GM12878 (cell line): ENCODE measurements around the gene LAMB4. TPM values are rescaled to one million over a fixed set of nuclear protein-coding genes. Genes with fewer than 3 reads are reported as not detected.

Experiments
- ATAC-seq: fragments of 200-7000 bp; cut with Tn5 transposase; 3 replicates; pipeline ENCODE4 v1.9.1; 2020; ENCODE audit warnings: mild to moderate bottlenecking, moderate library complexity
- BruUV-seq: library from RNA; stranded (reverse); fragments of 400-500 nt; replicated peaks from 2 replicates; lab custom pipeline; 2021; lab: Mats Ljungman, UMichigan
- CTCF ChIA-PET: fragments of 300-600 bp; sonication (Branson Sonifier 250); formaldehyde crosslinking; extraction: SDS; loops from one replicate; lab custom pipeline; 2021; ENCODE audit warnings: inconsistent platforms; lab: Yijun Ruan, JAX
- POLR2A ChIA-PET: fragments of 350-600 bp; formaldehyde crosslinking; extraction: SDS; loops from one replicate; lab custom pipeline; 2021; ENCODE audit warnings: inconsistent platforms; lab: Charles Lee
- RAD21 ChIA-PET: fragments of 300-600 bp; sonication (Branson Sonifier 250); formaldehyde crosslinking; loops from one replicate; lab custom pipeline; 2023; ENCODE audit warnings: antibody characterized with exemption; ENCODE audit not compliant: unreplicated experiment; lab: Charles Lee
- SMC1A ChIA-PET: fragments of 300-600 bp; sonication (Branson Sonifier 250); formaldehyde crosslinking; loops from one replicate; lab custom pipeline; 2023; ENCODE audit not compliant: unreplicated experiment, uncharacterized antibody; lab: Charles Lee
- DNase-seq: peaks from one replicate; pipeline ENCODE4 v3.0.0-alpha.2; 2011; ENCODE audit warnings: low read depth, low spot score
- FAIRE-seq: peaks from 3 replicates; lab custom pipeline; 2011; peaks lifted over from hg19 to GRCh38; lab: Jason Lieb, UNC
- H2AFZ ChIP-seq: 2 replicates; pipeline ENCODE4 v1.6.0; 2011; ENCODE audit warnings: low read depth, low read length, control low read depth; ENCODE audit not compliant: control insufficient read depth
- H3K27ac ChIP-seq: 2 replicates; pipeline ENCODE4 v1.5.1; 2011; ENCODE audit warnings: control low read depth; ENCODE audit not compliant: control insufficient read depth, insufficient read depth
- H3K27me3 ChIP-seq, 2 experiments: replicated peaks in 1 of 2; 2 replicates each; pipeline versions ENCODE4 v1.6.0 to v1.6.1; 2011; ENCODE audit warnings: low read length in 1 of 2; ENCODE audit not compliant: control insufficient read depth in 2 of 2, insufficient read depth in 2 of 2
- H3K36me3 ChIP-seq, 2 experiments: 2 replicates each; pipeline ENCODE4 v1.5.1; 2011; ENCODE audit warnings: low read length in 1 of 2; ENCODE audit not compliant: control insufficient read depth in 2 of 2, insufficient read depth in 2 of 2
- H3K4me1 ChIP-seq: 2 replicates; pipeline ENCODE4 v1.6.1; 2011; ENCODE audit warnings: mild to moderate bottlenecking, low read length, moderate library complexity, mixed read lengths; ENCODE audit not compliant: control insufficient read depth, insufficient read depth
- H3K4me2 ChIP-seq: 2 replicates; pipeline ENCODE4 v1.6.0; 2011; ENCODE audit warnings: control low read depth; ENCODE audit not compliant: control insufficient read depth, insufficient read depth
- H3K4me3 ChIP-seq: fragments of 200-600 bp; sonication (generic); 2 replicates; pipeline ENCODE4 v1.5.1; 2016
- H3K79me2 ChIP-seq: 2 replicates; pipeline ENCODE4 v1.6.0; 2011; ENCODE audit warnings: low read length; ENCODE audit not compliant: control insufficient read depth, insufficient read depth
- H3K9ac ChIP-seq: 2 replicates; pipeline ENCODE4 v1.8.0; 2011; ENCODE audit warnings: low read length, control low read depth, mixed read lengths; ENCODE audit not compliant: control insufficient read depth, insufficient read depth
- H3K9me3 ChIP-seq: replicated peaks from 3 replicates; pipeline ENCODE4 v1.5.1; 2011; ENCODE audit warnings: mild to moderate bottlenecking, low read length; ENCODE audit not compliant: control insufficient read depth, insufficient read depth
- H4K20me1 ChIP-seq: 2 replicates; pipeline ENCODE4 v1.6.0; 2011; ENCODE audit not compliant: control insufficient read depth, insufficient read depth
- BRCA1 ChIP-seq: IDR thresholded peaks from 2 replicates; pipeline ENCODE4 v1.6.1; 2011; ENCODE audit warnings: low read depth, low read length, improper control_type of control experiment
- IRF4 ChIP-seq: IDR thresholded peaks from 2 replicates; pipeline ENCODE4 v1.6.1; 2011; ENCODE audit warnings: low read depth, low read length
- NR2C1 ChIP-seq: fragments of 450-650 bp; IDR thresholded peaks from 2 replicates; pipeline ENCODE4 v1.6.1; 2017; ENCODE audit warnings: antibody characterized with exemption, mild to moderate bottlenecking, moderate library complexity
- RAD51 ChIP-seq: fragments of 450-650 bp; IDR thresholded peaks from 2 replicates; pipeline ENCODE4 v1.6.1; 2016; ENCODE audit warnings: moderate library complexity, mild to moderate bottlenecking, inconsistent platforms
- SMAD5 ChIP-seq: IDR thresholded peaks from 2 replicates; pipeline ENCODE4 v1.6.1; 2016; ENCODE audit warnings: antibody characterized with exemption, low read depth
- SMARCA5 ChIP-seq: fragments of 450-650 bp; IDR thresholded peaks from 2 replicates; pipeline ENCODE4 v1.6.1; 2017; ENCODE audit warnings: mild to moderate bottlenecking
- SRF ChIP-seq, 2 experiments: IDR thresholded peaks; 2 replicates each; pipeline ENCODE4 v1.6.1; 2011; ENCODE audit warnings: low read depth in 2 of 2, low read length in 2 of 2, mild to moderate bottlenecking in 1 of 2, moderate library complexity in 1 of 2
- TCF12 ChIP-seq: IDR thresholded peaks from 2 replicates; pipeline ENCODE4 v1.6.1; 2011; ENCODE audit warnings: low read depth, mild to moderate bottlenecking, low read length
- WGBS: methylation state at CpG from one replicate; pipeline ENCODE4 v1.1.6; 2016; ENCODE audit warnings: low lambda C conversion rate; ENCODE audit not compliant: insufficient replicate concordance, insufficient coverage; ENCODE audit errors: missing lambda C conversion rate; 5-methylcytosine and 5-hydroxymethylcytosine counted together
- in situ Hi-C: fragments of 300-500 bp; cut with MboI; formaldehyde crosslinking; loops from 9 replicates; pipeline ENCODE4 v1.14.3; 2018; ENCODE audit warnings: mixed read lengths
- intact Hi-C: fragments of 100-400 bp; cut with micrococcal nuclease; formaldehyde crosslinking; loops from one replicate; pipeline ENCODE4 v1.14.2; 2022; ENCODE audit not compliant: unreplicated experiment
- polyA plus RNA-seq, 11 experiments: library from polyadenylated mRNA; depleted of rRNA in 4 of 11; unstranded in 6 of 11; stranded (reverse) in 5 of 11; fragments of >200 nt; fragmentation: Nextera tagmentation in 4 of 11; fragmentation: Illumina TruSeq in 1 of 11; extraction: Ambion mirVana in 4 of 11; extraction: Trizol in 1 of 11; gene quantifications; 1 replicate in 1 of 11; 2 replicates in 10 of 11; pipeline versions ENCODE4 v1.2.1 to v1.2.3, GENCODE V29; 2011 to 2016; ENCODE audit warnings: inconsistent platforms in 2 of 11, missing spikeins in 2 of 11, low read depth in 1 of 11
- total RNA-seq, 4 experiments: library from RNA; depleted of rRNA in 3 of 4; stranded (reverse); fragments of >200 nt in 3 of 4; fragmentation: Illumina TruSeq in 1 of 4; extraction: Trizol in 1 of 4; gene quantifications; 2 replicates each; pipeline versions ENCODE4 v1.2.1 to v1.2.3, GENCODE V29; 2013 to 2021
- TF ChIP-seq, protein P1 (sequence below): fragments of 450-650 bp; formaldehyde crosslinking; IDR thresholded peaks from 2 replicates; pipeline ENCODE4 v1.4.0; 2020; ENCODE audit warnings: mild to moderate bottlenecking, moderate library complexity
- TF ChIP-seq, protein P2 (sequence below): IDR thresholded peaks from 2 replicates; pipeline ENCODE4 v1.6.1; 2012; ENCODE audit warnings: low read depth, low read length, improper control_type of control experiment
- TF ChIP-seq, protein P3 (sequence below): IDR thresholded peaks from 2 replicates; pipeline ENCODE4 v1.6.1; 2012; ENCODE audit warnings: mild to moderate bottlenecking, low read depth, low read length
- TF ChIP-seq, protein P4 (sequence below): fragments of 450-650 bp; IDR thresholded peaks from 2 replicates; pipeline ENCODE4 v1.6.1; 2018; ENCODE audit warnings: mild to moderate bottlenecking, low read depth, moderate library complexity; ENCODE audit not compliant: partially characterized antibody
- TF ChIP-seq, protein P5 (sequence below): fragments of 450-650 bp; IDR thresholded peaks from 2 replicates; pipeline ENCODE4 v1.6.1; 2016; ENCODE audit warnings: mild to moderate bottlenecking

Gene LAMB4
- total and polyA plus RNA-seq, 10 of the 15 experiments (the other 5 are each of a cell fraction or from before 2014, with no cell fraction given) = 0.04 to 0.06 TPM; not detected in 8

DNA sequence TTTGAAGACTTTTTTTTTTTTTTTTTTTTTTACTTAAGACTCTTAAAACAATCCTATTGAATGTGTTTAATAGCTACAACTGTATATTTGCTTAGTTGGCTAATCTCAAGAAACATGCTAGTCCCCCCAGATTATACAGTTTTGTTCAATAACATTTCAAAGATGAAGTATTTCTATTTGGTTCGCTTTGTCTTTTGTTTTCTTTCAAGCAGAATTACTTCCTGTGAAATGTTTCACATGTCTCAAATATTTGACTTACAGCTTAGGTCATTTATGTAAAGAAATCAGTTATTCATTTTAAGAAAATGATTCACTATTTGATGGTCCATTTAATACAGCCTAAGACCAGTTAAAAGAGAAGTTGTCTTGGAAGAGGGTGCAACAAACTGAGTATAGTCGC lies 114.4 kb downstream of the LAMB4 start:
- CTCF ChIA-PET = interaction anchor here (0.6 to 2.4 kb wide), 7 partner anchors 8 to 148 kb away, joined by 3 to 8 read pairs (median 4); no protein-coding TSS in a partner anchor
- BruUV-seq = no TSS peak
- H2AFZ ChIP-seq = no peak overlapping the region
- FAIRE-seq = no peak
- POLR2A ChIA-PET = interaction anchor here (0.6 kb wide), 1 partner anchor 16 kb away, joined by 3 read pairs; no protein-coding TSS in a partner anchor
- intact Hi-C loops (no loop called here), in situ Hi-C loops (no loop called here)
- no peak overlapping the region for H3K4me3 ChIP-seq
- no peak for DNase-seq
- SMC1A ChIA-PET = interaction anchor here (0.6 to 3.5 kb wide), 4 partner anchors 17 to 859 kb away, joined by 3 to 15 read pairs (median 5); no protein-coding TSS in a partner anchor
- WGBS = 53% methylated on average over 2 of the region's 2 CpGs
- no peaks in the 10 kb centered on the region for H3K4me1 ChIP-seq
- RAD21 ChIA-PET = interaction anchor here (0.7 kb wide), 1 partner anchor 292 kb away, joined by 3 read pairs; no protein-coding TSS in a partner anchor
- no peak for ATAC-seq
- H3K36me3 ChIP-seq = no peaks in the 10 kb centered on the region
- H3K27me3 ChIP-seq = peaks cover 3 to 4% of the 10 kb centered on the region in 2 experiments; a peak in 3 of 4 replicates
- H3K9ac ChIP-seq = no peak overlapping the region
- H4K20me1 ChIP-seq = no peaks in the 10 kb centered on the region
- H3K4me2 ChIP-seq = no peak overlapping the region
- H3K9me3 ChIP-seq = no peaks in the 10 kb centered on the region
- H3K27ac ChIP-seq = no peak overlapping the region
- H3K79me2 ChIP-seq = no peaks in the 10 kb centered on the region
- TF ChIP-seq BRCA1 (no peak), TCF12 (no peak), SRF (IDR thresholded peaks at IDR 0.05; ENCODE audit: low read depth in 2 of 2, low read length in 2 of 2) (no peak), SMARCA5 (no peak), NR2C1 (no peak), RAD51 (no peak), SMAD5 (no peak), IRF4 (no peak)
- TF ChIP-seq, protein P1, sequence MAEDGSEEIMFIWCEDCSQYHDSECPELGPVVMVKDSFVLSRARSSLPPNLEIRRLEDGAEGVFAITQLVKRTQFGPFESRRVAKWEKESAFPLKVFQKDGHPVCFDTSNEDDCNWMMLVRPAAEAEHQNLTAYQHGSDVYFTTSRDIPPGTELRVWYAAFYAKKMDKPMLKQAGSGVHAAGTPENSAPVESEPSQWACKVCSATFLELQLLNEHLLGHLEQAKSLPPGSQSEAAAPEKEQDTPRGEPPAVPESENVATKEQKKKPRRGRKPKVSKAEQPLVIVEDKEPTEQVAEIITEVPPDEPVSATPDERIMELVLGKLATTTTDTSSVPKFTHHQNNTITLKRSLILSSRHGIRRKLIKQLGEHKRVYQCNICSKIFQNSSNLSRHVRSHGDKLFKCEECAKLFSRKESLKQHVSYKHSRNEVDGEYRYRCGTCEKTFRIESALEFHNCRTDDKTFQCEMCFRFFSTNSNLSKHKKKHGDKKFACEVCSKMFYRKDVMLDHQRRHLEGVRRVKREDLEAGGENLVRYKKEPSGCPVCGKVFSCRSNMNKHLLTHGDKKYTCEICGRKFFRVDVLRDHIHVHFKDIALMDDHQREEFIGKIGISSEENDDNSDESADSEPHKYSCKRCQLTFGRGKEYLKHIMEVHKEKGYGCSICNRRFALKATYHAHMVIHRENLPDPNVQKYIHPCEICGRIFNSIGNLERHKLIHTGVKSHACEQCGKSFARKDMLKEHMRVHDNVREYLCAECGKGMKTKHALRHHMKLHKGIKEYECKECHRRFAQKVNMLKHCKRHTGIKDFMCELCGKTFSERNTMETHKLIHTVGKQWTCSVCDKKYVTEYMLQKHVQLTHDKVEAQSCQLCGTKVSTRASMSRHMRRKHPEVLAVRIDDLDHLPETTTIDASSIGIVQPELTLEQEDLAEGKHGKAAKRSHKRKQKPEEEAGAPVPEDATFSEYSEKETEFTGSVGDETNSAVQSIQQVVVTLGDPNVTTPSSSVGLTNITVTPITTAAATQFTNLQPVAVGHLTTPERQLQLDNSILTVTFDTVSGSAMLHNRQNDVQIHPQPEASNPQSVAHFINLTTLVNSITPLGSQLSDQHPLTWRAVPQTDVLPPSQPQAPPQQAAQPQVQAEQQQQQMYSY (CRISPR knock-in tag) = no peak
- TF ChIP-seq, protein P2, sequence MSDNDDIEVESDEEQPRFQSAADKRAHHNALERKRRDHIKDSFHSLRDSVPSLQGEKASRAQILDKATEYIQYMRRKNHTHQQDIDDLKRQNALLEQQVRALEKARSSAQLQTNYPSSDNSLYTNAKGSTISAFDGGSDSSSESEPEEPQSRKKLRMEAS = no peak
- TF ChIP-seq, protein P3, sequence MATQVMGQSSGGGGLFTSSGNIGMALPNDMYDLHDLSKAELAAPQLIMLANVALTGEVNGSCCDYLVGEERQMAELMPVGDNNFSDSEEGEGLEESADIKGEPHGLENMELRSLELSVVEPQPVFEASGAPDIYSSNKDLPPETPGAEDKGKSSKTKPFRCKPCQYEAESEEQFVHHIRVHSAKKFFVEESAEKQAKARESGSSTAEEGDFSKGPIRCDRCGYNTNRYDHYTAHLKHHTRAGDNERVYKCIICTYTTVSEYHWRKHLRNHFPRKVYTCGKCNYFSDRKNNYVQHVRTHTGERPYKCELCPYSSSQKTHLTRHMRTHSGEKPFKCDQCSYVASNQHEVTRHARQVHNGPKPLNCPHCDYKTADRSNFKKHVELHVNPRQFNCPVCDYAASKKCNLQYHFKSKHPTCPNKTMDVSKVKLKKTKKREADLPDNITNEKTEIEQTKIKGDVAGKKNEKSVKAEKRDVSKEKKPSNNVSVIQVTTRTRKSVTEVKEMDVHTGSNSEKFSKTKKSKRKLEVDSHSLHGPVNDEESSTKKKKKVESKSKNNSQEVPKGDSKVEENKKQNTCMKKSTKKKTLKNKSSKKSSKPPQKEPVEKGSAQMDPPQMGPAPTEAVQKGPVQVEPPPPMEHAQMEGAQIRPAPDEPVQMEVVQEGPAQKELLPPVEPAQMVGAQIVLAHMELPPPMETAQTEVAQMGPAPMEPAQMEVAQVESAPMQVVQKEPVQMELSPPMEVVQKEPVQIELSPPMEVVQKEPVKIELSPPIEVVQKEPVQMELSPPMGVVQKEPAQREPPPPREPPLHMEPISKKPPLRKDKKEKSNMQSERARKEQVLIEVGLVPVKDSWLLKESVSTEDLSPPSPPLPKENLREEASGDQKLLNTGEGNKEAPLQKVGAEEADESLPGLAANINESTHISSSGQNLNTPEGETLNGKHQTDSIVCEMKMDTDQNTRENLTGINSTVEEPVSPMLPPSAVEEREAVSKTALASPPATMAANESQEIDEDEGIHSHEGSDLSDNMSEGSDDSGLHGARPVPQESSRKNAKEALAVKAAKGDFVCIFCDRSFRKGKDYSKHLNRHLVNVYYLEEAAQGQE = no peak
- TF ChIP-seq, protein P4, sequence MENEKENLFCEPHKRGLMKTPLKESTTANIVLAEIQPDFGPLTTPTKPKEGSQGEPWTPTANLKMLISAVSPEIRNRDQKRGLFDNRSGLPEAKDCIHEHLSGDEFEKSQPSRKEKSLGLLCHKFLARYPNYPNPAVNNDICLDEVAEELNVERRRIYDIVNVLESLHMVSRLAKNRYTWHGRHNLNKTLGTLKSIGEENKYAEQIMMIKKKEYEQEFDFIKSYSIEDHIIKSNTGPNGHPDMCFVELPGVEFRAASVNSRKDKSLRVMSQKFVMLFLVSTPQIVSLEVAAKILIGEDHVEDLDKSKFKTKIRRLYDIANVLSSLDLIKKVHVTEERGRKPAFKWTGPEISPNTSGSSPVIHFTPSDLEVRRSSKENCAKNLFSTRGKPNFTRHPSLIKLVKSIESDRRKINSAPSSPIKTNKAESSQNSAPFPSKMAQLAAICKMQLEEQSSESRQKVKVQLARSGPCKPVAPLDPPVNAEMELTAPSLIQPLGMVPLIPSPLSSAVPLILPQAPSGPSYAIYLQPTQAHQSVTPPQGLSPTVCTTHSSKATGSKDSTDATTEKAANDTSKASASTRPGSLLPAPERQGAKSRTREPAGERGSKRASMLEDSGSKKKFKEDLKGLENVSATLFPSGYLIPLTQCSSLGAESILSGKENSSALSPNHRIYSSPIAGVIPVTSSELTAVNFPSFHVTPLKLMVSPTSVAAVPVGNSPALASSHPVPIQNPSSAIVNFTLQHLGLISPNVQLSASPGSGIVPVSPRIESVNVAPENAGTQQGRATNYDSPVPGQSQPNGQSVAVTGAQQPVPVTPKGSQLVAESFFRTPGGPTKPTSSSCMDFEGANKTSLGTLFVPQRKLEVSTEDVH = no peak
- TF ChIP-seq, protein P5, sequence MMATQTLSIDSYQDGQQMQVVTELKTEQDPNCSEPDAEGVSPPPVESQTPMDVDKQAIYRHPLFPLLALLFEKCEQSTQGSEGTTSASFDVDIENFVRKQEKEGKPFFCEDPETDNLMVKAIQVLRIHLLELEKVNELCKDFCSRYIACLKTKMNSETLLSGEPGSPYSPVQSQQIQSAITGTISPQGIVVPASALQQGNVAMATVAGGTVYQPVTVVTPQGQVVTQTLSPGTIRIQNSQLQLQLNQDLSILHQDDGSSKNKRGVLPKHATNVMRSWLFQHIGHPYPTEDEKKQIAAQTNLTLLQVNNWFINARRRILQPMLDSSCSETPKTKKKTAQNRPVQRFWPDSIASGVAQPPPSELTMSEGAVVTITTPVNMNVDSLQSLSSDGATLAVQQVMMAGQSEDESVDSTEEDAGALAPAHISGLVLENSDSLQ = no peak
